Activated CD4-positive, alpha-beta memory T cell treated with anti-CD3 and anti-CD28 coated beads, Interleukin-2, amount 10 ng/mL, durations not matched to agents 7 days and 5 days (primary cell): ENCODE data around the gene PPIL1. TPM values are rescaled to one million over a fixed set of nuclear protein-coding genes. Genes with fewer than 3 reads are reported as not detected.
"Not testable (repeated sequence)": the region's sequence is repeated elsewhere in the genome, so short reads cannot be mapped to it uniquely, and the experiment has no call there.

ENCODE experiments used
- CTCF ChIA-PET: fragments of 350-600 bp; sonication (Branson Sonifier 250); formaldehyde crosslinking; loops from one replicate; lab custom pipeline; 2021; ENCODE audit warnings: antibody characterized with exemption, inconsistent platforms; lab: Charles Lee
- POLR2A ChIA-PET: fragments of 350-600 bp; sonication (Branson Sonifier 250); formaldehyde crosslinking; loops from one replicate; lab custom pipeline; 2021; ENCODE audit warnings: antibody characterized with exemption; lab: Charles Lee
- DNase-seq: peaks from one replicate; pipeline ENCODE4 v3.0.0-alpha.2; 2020
- H3K27ac Mint-ChIP-seq: one replicate; pipeline ENCODE4 v1.8.0; 2021; ENCODE audit warnings: mild to moderate bottlenecking, mixed read lengths
- H3K27me3 Mint-ChIP-seq: one replicate; pipeline ENCODE4 v1.8.0; 2021; ENCODE audit warnings: mixed read lengths
- H3K36me3 Mint-ChIP-seq: one replicate; pipeline ENCODE4 v1.8.0; 2021; ENCODE audit warnings: low read depth, mixed read lengths
- H3K4me1 Mint-ChIP-seq: one replicate; pipeline ENCODE4 v1.8.0; 2021; ENCODE audit warnings: mixed read lengths
- H3K4me3 Mint-ChIP-seq: one replicate; pipeline ENCODE4 v1.8.0; 2021; ENCODE audit warnings: mild to moderate bottlenecking, mixed read lengths
- H3K9me3 Mint-ChIP-seq: one replicate; pipeline ENCODE4 v1.8.0; 2021; ENCODE audit warnings: mixed read lengths
- total RNA-seq, 2 experiments: library from RNA; stranded (reverse); gene quantifications; one replicate each; pipeline ENCODE4 v1.2.3, GENCODE V29; 2021

PPIL1 gene
- total RNA-seq, 2 experiments from 2014 or later, result 22.8 to 24.3 TPM

DNA sequence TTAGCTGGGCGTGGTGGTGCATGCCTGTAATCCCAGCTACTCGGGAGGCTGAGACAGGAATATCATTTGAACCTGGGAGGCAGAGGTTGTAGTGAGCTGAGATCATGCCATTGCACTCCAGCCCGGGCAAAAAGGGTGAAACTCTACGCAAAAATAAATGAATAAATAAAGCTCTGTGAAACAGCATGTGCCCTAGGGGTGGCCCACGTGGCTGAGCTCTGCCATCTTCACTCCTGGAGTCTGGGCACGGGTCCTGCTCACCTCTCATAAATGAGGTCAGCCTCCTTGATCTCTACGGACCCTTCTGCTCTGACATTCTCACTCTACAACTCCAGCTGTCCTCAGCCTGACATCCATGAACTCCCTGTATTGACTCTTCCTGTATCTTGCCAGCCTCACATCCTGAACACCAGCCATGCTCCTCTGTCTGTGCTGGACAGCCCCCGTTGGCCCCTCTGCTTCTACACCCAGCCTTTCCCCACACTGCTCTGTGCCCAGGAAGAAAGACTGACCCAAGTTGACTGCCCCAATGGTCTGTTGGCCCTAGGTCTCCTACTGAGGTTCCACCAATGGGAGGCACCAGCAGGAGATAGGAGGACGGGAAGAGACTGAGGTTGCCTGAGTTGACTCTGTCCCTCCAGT, 57.3 kb downstream of the PPIL1 start:
- ChIA-PET POLR2A (interaction anchor here (1.0 kb wide), 1 partner anchor 169 kb away, joined by 3 read pairs; the partner anchor contains the start of gene MTCH1), CTCF (no interaction called here)
- H3K36me3 Mint-ChIP-seq, result no peaks in the 10 kb centered on the region
- H3K9me3 Mint-ChIP-seq, result no peaks in the 10 kb centered on the region
- H3K4me3 Mint-ChIP-seq, result no peak overlapping the region
- DNase-seq, result no peak
- H3K27ac Mint-ChIP-seq, result no peak overlapping the region
- H3K27me3 Mint-ChIP-seq, result peaks cover 6% of the 10 kb centered on the region
- peaks cover 11% of the 10 kb centered on the region for H3K4me1 Mint-ChIP-seq

DNA sequence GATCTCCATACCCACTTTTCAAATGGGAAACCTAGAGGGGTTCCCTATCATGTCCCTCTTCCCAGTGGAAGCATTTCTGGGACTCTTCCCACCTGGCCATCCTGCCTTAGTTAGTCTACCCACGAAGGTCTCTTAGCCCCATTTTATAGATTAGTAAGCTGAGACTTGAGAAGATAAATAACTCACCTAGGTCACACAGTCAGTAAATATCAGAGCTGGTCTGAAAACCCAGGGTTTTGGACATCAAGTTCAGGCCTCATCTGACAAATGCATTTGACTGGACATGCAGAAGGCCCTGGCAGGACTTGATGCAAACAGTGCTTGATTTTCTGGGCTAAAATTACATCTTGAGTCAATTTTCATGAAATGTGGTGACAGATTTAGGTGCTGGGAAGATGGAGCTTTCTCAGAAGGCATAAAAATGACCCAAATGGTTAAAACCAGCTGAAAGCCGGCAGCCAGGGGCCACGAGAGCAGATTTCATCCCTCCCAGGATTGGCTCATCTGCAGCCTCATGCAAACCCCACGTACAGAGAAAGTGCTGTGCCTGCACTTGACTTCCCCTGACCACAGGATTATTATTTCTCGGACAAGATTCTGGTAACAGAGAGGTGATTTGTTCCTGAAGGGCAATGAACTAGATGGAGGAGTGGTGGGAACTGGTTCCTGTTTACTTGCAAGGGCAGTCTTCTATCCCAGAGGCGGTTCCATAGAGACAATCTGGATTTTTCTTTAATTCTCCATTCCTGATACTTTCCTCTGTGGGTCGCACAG, 58.5 kb downstream of the PPIL1 start:
- H3K36me3 Mint-ChIP-seq, result no peaks in the 10 kb centered on the region
- H3K27ac Mint-ChIP-seq, result no peak overlapping the region
- peaks cover 4% of the 10 kb centered on the region for H3K27me3 Mint-ChIP-seq
- H3K4me3 Mint-ChIP-seq, result no peak overlapping the region
- no peaks in the 10 kb centered on the region for H3K9me3 Mint-ChIP-seq
- peaks cover 4% of the 10 kb centered on the region for H3K4me1 Mint-ChIP-seq
- ChIA-PET CTCF (no interaction called here), POLR2A (no interaction called here)
- no peak for DNase-seq

DNA sequence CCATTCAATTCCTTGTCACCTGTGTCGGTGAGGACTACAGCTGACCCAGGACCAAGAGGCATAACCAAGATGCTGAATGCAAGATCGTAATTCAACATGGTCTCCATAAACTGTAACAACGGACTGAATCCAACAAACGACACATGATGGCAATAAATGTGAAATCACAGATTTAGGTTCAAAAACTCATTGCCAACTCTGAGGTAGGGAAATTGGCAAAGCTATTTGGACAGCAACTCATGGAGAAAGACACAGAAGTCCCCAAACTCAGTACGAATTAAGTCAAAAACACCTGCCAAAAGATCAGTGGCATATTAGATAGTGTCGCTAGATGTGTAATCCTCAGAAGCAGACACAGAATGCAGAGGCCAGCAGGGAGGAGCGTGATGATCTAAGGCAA, 60.4 kb downstream of the PPIL1 start:
- Mint-ChIP-seq H3K4me1 (no peaks in the 10 kb centered on the region), H3K27ac (no peak overlapping the region), H3K4me3 (no peak overlapping the region), H3K36me3 (no peaks in the 10 kb centered on the region), H3K27me3 (peaks cover 7% of the 10 kb centered on the region), H3K9me3 (no peaks in the 10 kb centered on the region)
- no peak for DNase-seq
- POLR2A ChIA-PET, result no interaction called here
- CTCF ChIA-PET, result interaction anchor here (1.0 to 1.1 kb wide), 2 partner anchors 32 to 37 kb away, joined by 3 to 4 read pairs; no protein-coding TSS in a partner anchor

DNA sequence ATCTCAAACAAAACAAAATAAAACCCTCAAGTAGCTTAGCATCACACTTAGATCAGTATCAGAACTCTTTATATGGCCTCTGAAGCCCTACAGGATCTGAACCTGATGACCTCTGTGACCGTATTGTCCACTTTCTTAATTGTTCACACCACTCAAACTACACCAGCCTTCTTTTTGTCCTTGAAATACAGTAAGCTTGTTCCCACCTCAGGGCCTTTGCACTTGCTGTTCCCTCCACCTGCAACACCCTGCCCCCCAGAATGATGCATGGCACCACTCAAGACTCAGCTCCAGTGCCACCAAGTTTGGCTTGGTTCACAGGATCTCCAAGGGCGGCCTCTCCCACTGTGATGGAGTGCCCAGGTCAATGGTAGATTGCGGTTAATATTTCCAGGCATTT, 61.1 kb downstream of the PPIL1 start:
- ChIA-PET POLR2A (no interaction called here), CTCF (interaction anchor here (1.0 to 1.1 kb wide), 2 partner anchors 31 to 38 kb away, joined by 3 to 4 read pairs; no protein-coding TSS in a partner anchor)
- peaks cover 11% of the 10 kb centered on the region for H3K27me3 Mint-ChIP-seq
- no peaks in the 10 kb centered on the region for H3K9me3 Mint-ChIP-seq
- H3K27ac Mint-ChIP-seq, result no peak overlapping the region
- H3K4me1 Mint-ChIP-seq, result no peaks in the 10 kb centered on the region
- DNase-seq, result no peak
- no peaks in the 10 kb centered on the region for H3K36me3 Mint-ChIP-seq
- no peak overlapping the region for H3K4me3 Mint-ChIP-seq

DNA sequence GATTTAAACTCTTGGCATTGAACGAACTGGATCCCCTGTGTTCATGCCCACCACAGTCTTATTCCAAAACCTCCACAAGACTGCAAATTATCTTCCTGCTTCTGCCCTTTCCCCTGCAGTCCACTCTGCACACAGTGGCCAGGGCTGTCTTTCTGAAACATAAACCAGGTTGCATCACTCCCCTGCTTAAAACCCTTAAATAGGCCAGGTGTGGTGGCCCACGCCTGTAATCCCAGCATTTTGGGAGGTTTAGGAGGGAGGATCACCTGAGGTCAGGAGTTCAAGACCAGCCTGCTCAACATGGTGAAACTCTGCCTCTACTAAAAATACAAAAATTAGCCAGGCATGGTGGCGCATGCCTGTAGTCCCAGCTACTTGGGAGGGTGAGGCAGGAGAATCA, 61.6 kb downstream of the PPIL1 start:
- H3K9me3 Mint-ChIP-seq, H3K27ac Mint-ChIP-seq, H3K36me3 Mint-ChIP-seq, H3K4me3 Mint-ChIP-seq, DNase-seq, POLR2A ChIA-PET, H3K4me1 Mint-ChIP-seq, CTCF ChIA-PET: not testable (repeated sequence)
- H3K27me3 Mint-ChIP-seq, result peaks cover 13% of the 10 kb centered on the region

DNA sequence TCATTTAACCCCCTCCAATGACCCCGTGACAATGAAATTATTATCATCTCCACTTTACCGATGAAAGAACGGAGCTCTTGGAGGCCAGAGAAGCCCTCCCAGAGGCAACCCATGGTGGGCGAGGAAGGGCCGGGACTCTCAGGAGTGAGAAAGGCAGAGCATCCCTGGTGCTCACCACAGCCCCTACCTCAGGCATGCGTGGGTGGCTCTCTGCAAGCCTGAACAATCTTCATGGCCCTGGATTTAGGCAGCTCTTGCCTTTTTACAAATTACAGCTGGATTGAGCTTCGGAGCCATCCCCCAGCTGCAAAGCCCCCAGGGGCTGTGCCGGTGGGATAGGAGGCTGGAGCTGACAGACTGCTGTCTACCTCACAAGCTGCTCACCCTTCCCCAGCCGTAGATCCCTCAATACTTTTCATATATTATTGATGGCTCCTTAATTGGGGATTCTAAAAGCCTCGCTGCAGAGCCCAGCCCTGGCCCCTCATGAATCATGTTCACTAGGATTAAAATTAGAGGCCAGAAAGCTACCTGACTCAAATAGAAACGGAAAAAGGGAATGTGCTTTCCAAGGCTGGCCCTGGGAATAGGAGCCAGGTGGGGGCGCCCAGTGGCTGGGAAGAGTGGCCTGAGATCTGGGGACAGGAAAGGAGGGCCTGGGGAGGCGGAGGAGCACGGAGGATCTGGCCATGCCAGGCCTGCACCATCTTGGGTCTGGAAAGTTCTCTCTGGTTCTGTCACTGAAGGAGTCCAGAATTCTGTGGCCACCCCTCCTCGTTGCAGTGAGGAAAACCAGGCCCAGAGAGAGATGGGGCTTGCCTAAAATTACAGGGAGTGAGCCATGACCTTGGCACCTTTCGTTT, 64.4 kb downstream of the PPIL1 start:
- POLR2A ChIA-PET, result interaction anchor here (0.7 kb wide), 1 partner anchor 65 kb away, joined by 4 read pairs; the partner anchor contains the start of gene PPIL1
- Mint-ChIP-seq H3K27ac (no peak overlapping the region), H3K36me3 (no peaks in the 10 kb centered on the region), H3K4me3 (no peak overlapping the region), H3K4me1 (no peaks in the 10 kb centered on the region), H3K27me3 (peaks cover 17% of the 10 kb centered on the region), H3K9me3 (no peaks in the 10 kb centered on the region)
- CTCF ChIA-PET, result interaction anchor here (0.7 to 2.0 kb wide), 5 partner anchors 27 to 208 kb away, joined by 3 to 7 read pairs (median 3); no protein-coding TSS in a partner anchor
- no peak for DNase-seq

DNA sequence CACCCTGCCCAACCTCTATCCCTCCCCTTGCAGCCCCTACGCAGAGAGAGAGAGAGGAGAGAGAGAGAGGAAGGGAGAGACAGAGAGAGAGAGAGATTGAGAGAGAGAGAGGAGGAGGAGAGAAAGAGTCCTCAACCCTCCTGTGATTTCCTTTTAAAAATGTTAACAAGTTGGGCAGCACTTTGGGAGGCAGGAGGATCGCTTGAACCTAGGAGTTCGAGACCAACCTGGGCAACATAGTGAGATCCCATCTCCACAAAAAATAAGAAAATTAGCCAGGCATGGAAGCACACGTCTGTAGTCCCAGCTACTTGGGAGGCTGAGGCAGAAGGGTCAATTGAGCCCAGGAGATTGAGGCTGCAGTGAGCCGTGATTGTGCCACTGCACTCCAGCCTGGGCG, 65.4 kb downstream of the PPIL1 start:
- Mint-ChIP-seq H3K4me1 (no peaks in the 10 kb centered on the region), H3K27me3 (peaks cover 24% of the 10 kb centered on the region), H3K4me3 (no peak overlapping the region), H3K9me3 (no peaks in the 10 kb centered on the region), H3K36me3 (no peaks in the 10 kb centered on the region), H3K27ac (no peak overlapping the region)
- POLR2A ChIA-PET, result no interaction called here
- CTCF ChIA-PET, result interaction anchor here (0.7 to 1.2 kb wide), 3 partner anchors 44 to 209 kb away, joined by 3 read pairs; no protein-coding TSS in a partner anchor
- DNase-seq, result no peak

DNA sequence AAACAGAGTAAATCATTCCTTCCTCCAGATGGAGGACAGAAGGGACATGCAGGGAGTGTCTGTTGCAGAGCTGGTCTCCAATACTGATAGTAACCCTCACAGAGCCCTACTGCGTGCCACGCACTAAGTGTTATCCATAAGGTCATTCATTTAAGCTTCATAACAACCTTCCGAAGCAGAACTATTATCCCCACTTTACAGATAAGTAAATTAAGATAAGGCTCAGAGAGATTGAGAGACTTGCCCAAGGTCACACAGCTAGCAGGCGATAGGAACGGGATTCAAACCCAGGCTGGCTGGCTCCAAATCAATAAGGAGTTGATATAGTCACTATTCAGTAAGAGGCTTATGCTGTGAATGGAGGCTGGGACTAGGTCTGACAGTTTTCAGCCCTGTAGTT, 66.0 kb downstream of the PPIL1 start:
- DNase-seq, result no peak
- POLR2A ChIA-PET, result no interaction called here
- H3K27ac Mint-ChIP-seq, result no peak overlapping the region
- peaks cover 28% of the 10 kb centered on the region for H3K27me3 Mint-ChIP-seq
- no peaks in the 10 kb centered on the region for H3K9me3 Mint-ChIP-seq
- H3K4me1 Mint-ChIP-seq, result no peaks in the 10 kb centered on the region
- H3K4me3 Mint-ChIP-seq, result no peak overlapping the region
- CTCF ChIA-PET, result interaction anchor here (1.2 kb wide), 1 partner anchor 45 kb away, joined by 3 read pairs; no protein-coding TSS in a partner anchor
- no peaks in the 10 kb centered on the region for H3K36me3 Mint-ChIP-seq

DNA sequence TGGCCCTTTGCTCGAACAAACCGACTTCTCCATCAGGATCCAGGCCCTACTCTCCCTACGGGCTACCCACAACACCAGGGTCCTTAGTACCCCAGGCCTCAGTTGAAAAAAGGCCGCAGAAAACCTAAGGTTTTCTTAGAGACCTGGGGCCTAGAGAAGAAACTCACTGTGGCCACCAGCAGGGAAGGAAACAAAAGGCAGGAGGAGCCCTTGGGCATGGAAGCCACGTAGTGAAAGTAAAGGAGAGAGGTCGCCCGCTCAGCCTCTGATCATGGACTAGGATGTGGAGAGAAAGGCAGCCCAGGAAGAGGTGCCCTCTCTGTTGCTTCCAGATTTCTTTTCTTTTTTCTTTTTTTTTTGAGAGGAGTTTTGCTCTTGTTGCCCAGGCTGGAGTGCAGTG, 66.9 kb downstream of the PPIL1 start:
- Mint-ChIP-seq H3K27me3 (peaks cover 34% of the 10 kb centered on the region), H3K4me1 (no peaks in the 10 kb centered on the region), H3K9me3 (no peaks in the 10 kb centered on the region), H3K36me3 (no peaks in the 10 kb centered on the region), H3K4me3 (no peak overlapping the region), H3K27ac (no peak overlapping the region)
- CTCF ChIA-PET, result no interaction called here
- no peak for DNase-seq
- POLR2A ChIA-PET, result no interaction called here

DNA sequence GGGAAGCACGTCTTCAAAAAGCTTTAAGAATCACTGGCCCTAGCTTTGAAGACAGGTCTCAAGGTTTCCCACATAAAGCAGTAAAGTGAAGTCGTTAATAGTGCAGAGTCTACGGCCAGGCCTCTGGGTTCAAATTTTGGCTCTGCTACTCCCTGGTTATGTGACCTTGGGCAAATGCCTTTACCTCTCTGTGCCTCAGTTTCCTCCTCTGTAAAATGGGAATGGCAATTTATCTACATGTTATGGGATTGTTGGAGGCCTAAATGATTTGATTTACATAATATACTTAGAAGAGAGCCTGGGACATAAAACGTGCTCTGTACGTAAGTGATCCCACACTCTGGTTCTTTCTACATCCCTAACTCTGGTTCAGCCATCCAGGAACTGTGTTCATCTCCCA, 67.5 kb downstream of the PPIL1 start:
- peaks cover 34% of the 10 kb centered on the region for H3K27me3 Mint-ChIP-seq
- H3K9me3 Mint-ChIP-seq, result no peaks in the 10 kb centered on the region
- POLR2A ChIA-PET, result no interaction called here
- no peak for DNase-seq
- no peaks in the 10 kb centered on the region for H3K36me3 Mint-ChIP-seq
- CTCF ChIA-PET, result no interaction called here
- no peak overlapping the region for H3K27ac Mint-ChIP-seq
- H3K4me1 Mint-ChIP-seq, result no peaks in the 10 kb centered on the region
- no peak overlapping the region for H3K4me3 Mint-ChIP-seq

DNA sequence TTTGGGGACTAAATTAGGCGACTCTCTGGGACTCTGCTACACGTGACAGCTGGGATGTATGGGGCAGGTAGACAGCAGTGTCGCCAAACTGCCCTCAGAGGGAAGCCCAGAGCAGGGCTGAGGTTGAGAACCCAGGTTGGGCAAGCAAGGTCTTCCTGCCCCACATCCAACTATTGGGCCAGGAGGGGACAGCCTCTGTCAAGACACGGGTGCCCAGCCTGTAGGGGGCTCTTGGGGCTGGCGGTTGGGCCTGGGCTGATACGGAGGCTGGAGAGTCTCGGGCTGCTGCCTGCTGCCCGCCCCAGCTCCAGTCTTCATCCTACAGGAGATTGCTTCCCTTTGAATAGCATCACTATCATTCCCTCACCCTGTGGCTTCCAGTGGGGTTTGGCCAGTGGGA, 68.7 kb downstream of the PPIL1 start:
- Mint-ChIP-seq H3K9me3 (no peaks in the 10 kb centered on the region), H3K27ac (no peak overlapping the region), H3K4me1 (no peaks in the 10 kb centered on the region), H3K36me3 (no peaks in the 10 kb centered on the region), H3K4me3 (no peak overlapping the region), H3K27me3 (peaks cover 32% of the 10 kb centered on the region)
- POLR2A ChIA-PET, result no interaction called here
- CTCF ChIA-PET, result interaction anchor here (1.4 kb wide), 1 partner anchor 45 kb away, joined by 3 read pairs; no protein-coding TSS in a partner anchor
- DNase-seq, result no peak

DNA sequence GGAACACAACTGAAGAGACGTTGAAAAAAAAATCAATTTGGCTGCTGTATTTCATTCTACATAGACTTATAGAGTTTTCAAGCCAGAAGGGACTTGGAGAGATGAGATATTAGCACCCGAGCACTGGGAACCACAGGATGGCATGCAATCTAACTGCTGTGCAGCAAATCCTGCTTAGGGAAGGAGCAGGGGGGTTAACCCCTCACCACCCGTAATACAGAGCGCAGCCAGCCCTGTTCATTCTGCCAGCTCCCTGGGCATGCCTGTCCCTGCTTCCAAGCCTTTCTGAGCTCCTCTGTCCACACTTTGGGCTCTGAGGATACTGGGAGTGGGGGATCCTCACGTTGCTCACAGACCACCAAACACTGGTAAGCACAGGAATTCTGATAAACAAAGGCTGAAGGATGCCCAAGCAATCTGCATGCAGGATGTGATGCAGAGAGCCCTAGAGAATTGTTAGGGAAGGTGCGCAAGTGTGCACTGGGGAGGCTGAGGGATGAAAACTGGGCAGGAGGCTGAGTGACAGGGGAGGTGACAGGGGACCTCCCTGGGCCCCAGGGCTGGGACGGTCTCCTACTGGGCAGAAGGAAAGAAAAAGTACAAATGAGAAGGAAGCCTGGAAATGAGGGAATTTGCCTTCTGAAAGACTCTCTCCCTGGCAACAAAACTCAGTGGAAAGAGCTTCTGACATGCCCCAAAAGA, 69.4 kb downstream of the PPIL1 start:
- ChIA-PET POLR2A (no interaction called here), CTCF (interaction anchor here (1.4 kb wide), 1 partner anchor 46 kb away, joined by 3 read pairs; no protein-coding TSS in a partner anchor)
- H3K36me3 Mint-ChIP-seq, result no peaks in the 10 kb centered on the region
- H3K4me3 Mint-ChIP-seq, result no peak overlapping the region
- no peaks in the 10 kb centered on the region for H3K4me1 Mint-ChIP-seq
- H3K9me3 Mint-ChIP-seq, result no peaks in the 10 kb centered on the region
- DNase-seq, result no peak
- H3K27ac Mint-ChIP-seq, result no peak overlapping the region
- peaks cover 32% of the 10 kb centered on the region for H3K27me3 Mint-ChIP-seq
